K562 (cell line): Measurements from ENCODE around the gene CD274. TPM values are rescaled to one million over a fixed set of nuclear protein-coding genes. Genes with fewer than 3 reads are reported as not detected.

ENCODE experiments used
- AFF1 ChIP-seq, 2 experiments: fragments of 450-650 bp; IDR thresholded peaks; 2 replicates each; pipeline ENCODE4 v1.6.1; 2018; ENCODE audit warnings: mild to moderate bottlenecking in 2 of 2, low read depth in 1 of 2; ENCODE audit not compliant: partially characterized antibody in 2 of 2
- CHD4 ChIP-seq: fragments of 200-600 bp; sonication (generic); IDR thresholded peaks from 3 replicates; pipeline ENCODE4 v1.6.1; 2012; ENCODE audit warnings: low read depth, mild to moderate bottlenecking, mixed read lengths, low read length, inconsistent platforms; ENCODE audit not compliant: insufficient read depth, insufficient replicate concordance, poor library complexity, severe bottlenecking
- CUX1 ChIP-seq: fragments of 200-800 bp; sonication (Bioruptor generic); IDR thresholded peaks from 2 replicates; pipeline ENCODE4 v1.6.1; 2016; ENCODE audit warnings: missing genetic modification characterization, missing compliant biosample characterization
- ERF ChIP-seq: fragments of 450-650 bp; formaldehyde crosslinking; IDR thresholded peaks from 2 replicates; pipeline ENCODE4 v1.4.0; 2020; ENCODE audit warnings: mild to moderate bottlenecking, mixed read lengths
- FOSL1 ChIP-seq: fragments of 200-800 bp; sonication (Bioruptor generic); conservative IDR thresholded peaks from 2 replicates; pipeline ENCODE4 v1.6.1; 2016; ENCODE audit warnings: missing genetic modification characterization, missing compliant biosample characterization
- KLF6 ChIP-seq: fragments of 250-450 bp; sonication (Bioruptor Pico); IDR thresholded peaks from 2 replicates; pipeline ENCODE4 v1.4.0; 2020; ENCODE audit warnings: mild to moderate bottlenecking, moderate library complexity, borderline replicate concordance
- NFIC ChIP-seq: fragments of 450-650 bp; IDR thresholded peaks from 2 replicates; pipeline ENCODE4 v1.6.1; 2017; ENCODE audit warnings: mild to moderate bottlenecking, inconsistent platforms
- TCF3 ChIP-seq: sonication (generic); formaldehyde crosslinking; IDR thresholded peaks from 2 replicates; pipeline ENCODE4 v1.4.0; 2020; ENCODE audit warnings: mild to moderate bottlenecking, missing genetic modification reagents
- ZFP30 ChIP-seq: fragments of 250-450 bp; sonication (Bioruptor Pico); IDR thresholded peaks from 2 replicates; pipeline ENCODE4 v1.8.0; 2022; ENCODE audit warnings: moderate library complexity, mild to moderate bottlenecking, inconsistent platforms, borderline replicate concordance
- ZNF589 ChIP-seq: fragments of 200-800 bp; sonication (Bioruptor generic); IDR thresholded peaks from 2 replicates; pipeline ENCODE4 v1.6.1; 2016; ENCODE audit warnings: low read depth, missing genetic modification characterization, missing compliant biosample characterization
- ZNF639 ChIP-seq, 2 experiments: fragments of 200-800 bp in 1 of 2; sonication (Bioruptor generic) in 1 of 2; sonication (generic) in 1 of 2; formaldehyde crosslinking in 1 of 2; IDR thresholded peaks in 1 of 2; conservative IDR thresholded peaks in 1 of 2; 2 replicates each; pipeline versions ENCODE4 v1.5.0 to v1.6.1; 2016 to 2020; ENCODE audit warnings: missing compliant biosample characterization in 1 of 2, missing genetic modification characterization in 1 of 2, missing genetic modification reagents in 1 of 2
- ZNF740 ChIP-seq, 3 experiments: fragments of 200-800 bp in 1 of 3; sonication (Bioruptor generic) in 1 of 3; sonication (generic) in 1 of 3; formaldehyde crosslinking in 1 of 3; IDR thresholded peaks; 2 replicates each; pipeline versions ENCODE4 v1.6.1 to v1.8.0; 2016 to 2022; ENCODE audit warnings: mild to moderate bottlenecking in 2 of 3, missing compliant biosample characterization in 2 of 3, missing genetic modification characterization in 2 of 3, missing genetic modification reagents in 1 of 3
- polyA plus RNA-seq, 8 experiments: library from polyadenylated mRNA; depleted of rRNA in 4 of 8; stranded (reverse) in 5 of 8; unstranded in 3 of 8; fragments of >200 nt; fragmentation: Nextera tagmentation in 2 of 8; fragmentation: Illumina TruSeq in 1 of 8; extraction: Ambion mirVana in 2 of 8; extraction: Trizol in 1 of 8; gene quantifications; 2 replicates each; pipeline versions ENCODE4 v1.2.1 to v1.2.3, GENCODE V29; 2011 to 2014; ENCODE audit warnings: inconsistent platforms in 1 of 8, missing spikeins in 1 of 8
- total RNA-seq, 7 experiments: library from RNA; depleted of rRNA in 6 of 7; stranded (reverse); fragments of >200 nt in 6 of 7; fragmentation: Illumina TruSeq in 2 of 7; extraction: Trizol in 2 of 7; gene quantifications; 2 replicates each; pipeline versions ENCODE4 v1.2.1 to v1.2.3, GENCODE V29; 2011 to 2021; ENCODE audit warnings: low replicate concordance in 1 of 7

The CD274 gene
- total and polyA plus RNA-seq, 9 of the 15 experiments (the other 6 are each of a cell fraction or from before 2014, with no cell fraction given) = 0.07 to 0.51 (median 0.30) TPM; not detected in 1

GRCh38 chr9:5493679-5494511, 43.6 kb downstream of the CD274 start (continued):
- TF ChIP-seq CUX1 (CRISPR knock-in tag) (peak; percentile 78; the same call in 1 of the 2 replicates), TCF3 (CRISPR knock-in tag) (no peak), ZNF740 (CRISPR knock-in tag; IDR thresholded peaks at IDR 0.05) (no peak), ZNF740 (tag; IDR thresholded peaks at IDR 0.05) (peak in 1 of 2 experiments; percentile 75; a peak in 2 of 4 replicates), ZNF639 (CRISPR knock-in tag; conservative IDR thresholded peaks at IDR 0.05 in 1 of 2, IDR thresholded peaks at IDR 0.05 in 1 of 2) (peak in 1 of 2 experiments; percentile 94; a peak in 2 of 4 replicates), ZNF589 (peak; percentile 94), KLF6 (no peak), ZFP30 (CRISPR knock-in tag) (no peak), AFF1 (IDR thresholded peaks at IDR 0.05; ENCODE audit: low read depth in 1 of 2, partially characterized antibody in 2 of 2) (no peak), NFIC (peak; percentile 58), ERF (CRISPR knock-in tag) (0 out of 2 replicates have a peak, but pooled peaks have one; percentile 70), FOSL1 (peak; percentile 85), CHD4 (no peak)
